ENCODE measurements around the gene LTBP4. TPM values are rescaled to one million over a fixed set of nuclear protein-coding genes. Genes with fewer than 3 reads are reported as not detected.

Gene LTBP4
- total RNA-seq, 2 donors from 2014 or later = 687 to 905 TPM

DNA sequence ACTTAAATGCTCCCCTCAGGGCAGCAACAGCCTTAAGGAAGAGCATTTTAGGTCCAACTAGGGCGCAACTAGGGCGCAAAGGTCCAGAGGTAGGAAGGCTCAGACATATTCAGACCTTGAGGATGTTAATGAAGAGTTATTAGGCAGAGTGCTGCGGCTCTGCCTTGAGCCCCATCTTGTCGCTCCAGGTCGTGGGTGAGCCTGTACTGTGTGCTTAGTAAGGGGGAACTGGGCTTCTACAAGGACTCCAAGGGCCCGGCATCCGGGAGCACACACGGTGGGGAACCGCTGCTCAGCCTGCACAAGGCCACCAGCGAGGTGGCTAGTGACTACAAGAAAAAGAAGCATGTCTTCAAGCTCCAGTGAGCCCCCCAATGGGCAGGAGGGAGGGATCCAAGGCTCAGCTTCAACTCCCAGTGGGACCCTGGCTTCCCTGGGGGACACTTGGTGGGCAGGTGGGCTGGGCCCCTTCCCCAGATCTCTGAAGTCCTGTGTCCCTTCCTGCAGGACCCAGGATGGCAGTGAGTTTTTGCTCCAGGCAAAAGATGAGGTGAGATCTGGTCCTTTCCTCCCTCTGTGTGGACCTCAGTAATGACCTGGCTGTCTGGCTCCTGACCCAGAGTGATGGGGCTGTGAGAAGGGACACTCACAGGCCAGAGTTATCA lies 29.2 kb upstream of the LTBP4 start:
- DNase-seq (ENCODE audit: low spot score) = no peak
- Histone ChIP-seq H3K4me3 (no peak overlapping the region), H3K4me1 (ENCODE audit: control insufficient read depth in 1 of 2, low read depth in 2 of 2) (peaks cover 10 to 22% of the 10 kb centered on the region in 2 donors), H3K27me3 (replicated peaks; ENCODE audit: insufficient read depth) (peaks cover 6% of the 10 kb centered on the region), H3K27ac (peak overlapping the region; percentile 50 to 56), H3K9me3 (no peaks in the 10 kb centered on the region), H3K36me3 (no peaks in the 10 kb centered on the region)
- no peak for ATAC-seq (ENCODE audit: insufficient number of reproducible peaks, low FRiP score, low read depth)
- TF ChIP-seq, protein P1, sequence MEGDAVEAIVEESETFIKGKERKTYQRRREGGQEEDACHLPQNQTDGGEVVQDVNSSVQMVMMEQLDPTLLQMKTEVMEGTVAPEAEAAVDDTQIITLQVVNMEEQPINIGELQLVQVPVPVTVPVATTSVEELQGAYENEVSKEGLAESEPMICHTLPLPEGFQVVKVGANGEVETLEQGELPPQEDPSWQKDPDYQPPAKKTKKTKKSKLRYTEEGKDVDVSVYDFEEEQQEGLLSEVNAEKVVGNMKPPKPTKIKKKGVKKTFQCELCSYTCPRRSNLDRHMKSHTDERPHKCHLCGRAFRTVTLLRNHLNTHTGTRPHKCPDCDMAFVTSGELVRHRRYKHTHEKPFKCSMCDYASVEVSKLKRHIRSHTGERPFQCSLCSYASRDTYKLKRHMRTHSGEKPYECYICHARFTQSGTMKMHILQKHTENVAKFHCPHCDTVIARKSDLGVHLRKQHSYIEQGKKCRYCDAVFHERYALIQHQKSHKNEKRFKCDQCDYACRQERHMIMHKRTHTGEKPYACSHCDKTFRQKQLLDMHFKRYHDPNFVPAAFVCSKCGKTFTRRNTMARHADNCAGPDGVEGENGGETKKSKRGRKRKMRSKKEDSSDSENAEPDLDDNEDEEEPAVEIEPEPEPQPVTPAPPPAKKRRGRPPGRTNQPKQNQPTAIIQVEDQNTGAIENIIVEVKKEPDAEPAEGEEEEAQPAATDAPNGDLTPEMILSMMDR (IDR thresholded peaks at IDR 0.05) = no peak

DNA sequence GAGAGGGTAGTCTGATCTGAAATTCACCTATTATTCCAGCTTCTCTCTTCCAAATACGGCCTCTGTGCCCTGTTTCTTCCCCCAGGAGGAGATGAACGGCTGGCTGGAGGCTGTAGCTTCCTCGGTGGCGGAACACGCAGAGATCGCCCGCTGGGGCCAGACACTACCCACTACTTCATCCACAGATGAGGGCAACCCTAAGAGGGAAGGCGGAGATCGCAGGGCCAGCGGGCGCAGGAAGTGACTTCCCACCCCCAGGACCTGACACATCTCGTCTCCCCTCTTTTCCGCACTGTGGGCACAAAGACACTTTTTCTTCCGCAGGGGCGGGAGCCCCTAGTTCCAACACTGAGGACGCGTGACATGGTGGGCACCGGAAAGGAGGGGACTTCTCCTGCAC lies 25.8 kb upstream of the LTBP4 start:
- Histone ChIP-seq H3K4me1 (ENCODE audit: control insufficient read depth in 1 of 2, low read depth in 2 of 2) (peaks cover 15 to 20% of the 10 kb centered on the region in 2 donors), H3K9me3 (no peaks in the 10 kb centered on the region), H3K4me3 (no peak overlapping the region), H3K27me3 (replicated peaks; ENCODE audit: insufficient read depth) (no peaks in the 10 kb centered on the region), H3K36me3 (peaks cover 4% of the 10 kb centered on the region), H3K27ac (no peak overlapping the region)
- no peak for ATAC-seq (ENCODE audit: insufficient number of reproducible peaks, low FRiP score, low read depth)
- no peak for DNase-seq (ENCODE audit: low spot score)
- TF ChIP-seq, protein P1 (IDR thresholded peaks at IDR 0.05) = no peak

DNA sequence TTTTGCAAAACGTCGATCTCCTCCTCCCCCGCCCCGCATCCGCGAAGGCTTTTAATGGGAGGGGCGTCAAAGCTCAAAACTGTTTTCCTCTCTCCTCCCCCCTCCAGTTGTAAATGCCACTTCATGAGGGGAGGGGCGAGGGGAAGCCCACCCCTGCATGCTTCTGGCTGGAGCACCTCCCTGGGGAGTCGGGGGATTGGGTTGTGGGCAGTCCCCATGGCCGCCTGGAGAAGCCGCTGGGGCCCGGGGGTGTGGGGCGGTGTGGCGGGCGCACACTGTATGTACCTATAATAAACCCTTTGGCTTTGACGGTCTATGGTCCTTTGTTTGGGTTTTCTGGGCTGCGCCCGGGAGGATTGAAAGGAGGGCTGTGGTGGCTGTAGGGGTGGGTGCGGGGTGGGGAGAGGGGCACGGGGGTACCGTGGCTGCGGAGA lies 25.0 kb upstream of the LTBP4 start:
- TF ChIP-seq, protein P1 (IDR thresholded peaks at IDR 0.05) = no peak
- Histone ChIP-seq H3K4me3 (peak overlapping the region; percentile 98), H3K36me3 (peaks cover 11% of the 10 kb centered on the region), H3K9me3 (no peaks in the 10 kb centered on the region), H3K4me1 (ENCODE audit: control insufficient read depth in 1 of 2, low read depth in 2 of 2) (peaks cover 15 to 20% of the 10 kb centered on the region in 2 donors), H3K27ac (no peak overlapping the region), H3K27me3 (replicated peaks; ENCODE audit: insufficient read depth) (no peaks in the 10 kb centered on the region)
- no peak for ATAC-seq (ENCODE audit: insufficient number of reproducible peaks, low FRiP score, low read depth)
- DNase-seq (ENCODE audit: low spot score) = no peak

DNA sequence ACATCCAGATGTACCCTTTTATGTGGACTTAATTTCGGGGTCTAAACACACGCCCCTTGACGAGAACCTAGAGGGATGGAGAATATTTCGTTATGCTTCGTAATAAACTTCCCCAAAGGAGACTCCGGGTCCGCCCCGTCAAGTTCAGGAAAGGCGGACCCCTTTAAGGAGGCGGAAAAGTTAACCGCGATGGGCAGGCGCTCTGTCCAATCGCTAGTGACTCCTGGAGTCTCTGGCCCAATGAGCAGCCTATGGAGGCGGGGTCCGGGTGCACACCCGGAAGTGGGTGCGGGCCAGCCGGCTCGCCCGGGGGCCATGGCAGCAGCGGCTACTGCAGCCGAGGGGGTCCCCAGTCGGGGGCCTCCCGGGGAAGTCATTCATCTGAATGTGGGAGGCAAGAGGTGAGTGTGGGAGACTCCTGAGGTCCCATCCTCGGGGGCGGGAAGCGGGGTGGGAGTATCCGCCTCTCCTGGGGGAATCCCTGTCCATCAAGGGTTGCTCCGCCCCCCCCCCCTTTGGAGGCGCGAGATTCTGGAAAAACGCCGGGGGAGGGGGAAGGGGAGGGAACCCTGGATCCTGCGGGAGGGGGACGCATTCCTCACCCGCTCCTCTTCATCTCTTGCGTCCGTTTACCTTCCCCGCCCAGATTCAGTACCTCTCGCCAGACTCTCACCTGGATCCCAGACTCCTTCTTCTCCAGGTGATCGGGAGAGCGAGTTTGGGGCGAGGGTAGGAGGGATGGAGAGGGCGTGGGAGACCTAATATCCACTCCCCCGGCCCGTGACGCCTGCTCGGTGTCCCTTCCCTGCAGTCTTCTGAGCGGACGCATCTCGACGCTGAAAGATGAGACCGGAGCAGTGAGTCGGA lies 24.4 kb upstream of the LTBP4 start, which contains the start of gene SHKBP1:
SHKBP1 (plus strand) TSS at position 289 of the 867 bp plus-strand sequence; CDS start at position 316, 27 bp downstream.
- DNase-seq (ENCODE audit: low spot score) (peak; percentile 78), ATAC-seq (ENCODE audit: insufficient number of reproducible peaks, low FRiP score, low read depth) (peak; percentile 83)
- Histone ChIP-seq H3K4me1 (ENCODE audit: control insufficient read depth in 1 of 2, low read depth in 2 of 2) (peaks cover 15 to 20% of the 10 kb centered on the region in 2 donors), H3K27ac (peak within 1 kb of the TSS; percentile 62 to 69), H3K27me3 (replicated peaks; ENCODE audit: insufficient read depth) (no peaks in the 10 kb centered on the region), H3K4me3 (peak within 1 kb of the TSS; percentile 98), H3K9me3 (no peaks in the 10 kb centered on the region), H3K36me3 (peaks cover 12% of the 10 kb centered on the region)
- TF ChIP-seq, protein P1 (IDR thresholded peaks at IDR 0.05) = no peak

DNA sequence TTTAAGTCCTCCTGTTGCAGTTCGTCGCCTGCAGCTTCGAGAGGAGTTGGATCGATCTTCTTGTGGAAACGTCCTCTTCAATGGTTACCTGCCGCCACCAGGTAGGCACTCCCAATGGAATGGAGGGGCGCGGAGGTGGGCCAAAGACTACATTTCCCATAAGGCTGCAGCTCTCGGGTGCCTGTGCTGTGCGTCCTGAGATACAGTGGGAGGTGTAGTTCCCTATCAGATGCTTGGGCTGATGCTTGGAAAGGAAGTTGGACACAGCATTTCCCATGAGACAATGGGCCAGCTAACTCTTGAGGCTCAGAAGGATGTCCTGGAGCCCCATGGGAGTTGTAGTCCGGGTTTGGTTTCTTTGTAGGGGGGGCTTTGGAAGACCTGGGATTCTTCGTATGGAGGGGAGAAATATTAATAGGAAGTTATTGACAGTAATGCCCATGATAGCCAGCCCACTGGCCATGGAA lies 22.7 kb upstream of the LTBP4 start:
- Histone ChIP-seq H3K4me3 (no peak overlapping the region), H3K36me3 (peaks cover 20% of the 10 kb centered on the region), H3K9me3 (no peaks in the 10 kb centered on the region), H3K4me1 (ENCODE audit: control insufficient read depth in 1 of 2, low read depth in 2 of 2) (peaks cover 15 to 20% of the 10 kb centered on the region in 2 donors), H3K27me3 (replicated peaks; ENCODE audit: insufficient read depth) (no peaks in the 10 kb centered on the region), H3K27ac (no peak overlapping the region)
- no peak for DNase-seq (ENCODE audit: low spot score)
- TF ChIP-seq, protein P1 (IDR thresholded peaks at IDR 0.05) = no peak
- ATAC-seq (ENCODE audit: insufficient number of reproducible peaks, low FRiP score, low read depth) = no peak
